Mesenchymal stem cell (in vitro differentiated cells and primary cell): ENCODE measurements around the gene ISLR2.
A peak's percentile ranks its signal among the peaks of the same experiment; 100 is the strongest.

Experiments used
- DNase-seq: peaks from one replicate; pipeline ENCODE4 v3.0.0-alpha.2; 2013
- H2AFZ ChIP-seq: one replicate; pipeline ENCODE4 v1.6.1; 2013; ENCODE audit warnings: low read depth, mild to moderate bottlenecking, control low read depth, inconsistent platforms, low read length, moderate library complexity
- H2AK5ac ChIP-seq: 2 replicates; pipeline ENCODE4 v1.6.1; 2013; ENCODE audit warnings: low read length, moderate library complexity, mild to moderate bottlenecking, inconsistent platforms; ENCODE audit not compliant: severe bottlenecking
- H2BK120ac ChIP-seq: one replicate; pipeline ENCODE4 v1.6.1; 2013; ENCODE audit warnings: low read depth, mild to moderate bottlenecking, inconsistent platforms, low read length, moderate library complexity
- H2BK12ac ChIP-seq, 2 experiments: one replicate each; pipeline ENCODE4 v1.6.1; 2013; ENCODE audit warnings: inconsistent platforms in 2 of 2, low read length in 2 of 2, mild to moderate bottlenecking in 2 of 2, moderate library complexity in 2 of 2, control low read depth in 1 of 2
- H2BK15ac ChIP-seq: one replicate; pipeline ENCODE4 v1.6.1; 2013; ENCODE audit warnings: mild to moderate bottlenecking, low read depth, inconsistent platforms; ENCODE audit not compliant: poor library complexity, severe bottlenecking
- H2BK5ac ChIP-seq: 2 replicates; pipeline ENCODE4 v1.6.1; 2013; ENCODE audit warnings: low read depth, mild to moderate bottlenecking, low read length, control low read depth, inconsistent platforms; ENCODE audit not compliant: poor library complexity, severe bottlenecking
- H3K14ac ChIP-seq, 2 experiments: one replicate each; pipeline ENCODE4 v1.6.1; 2013; ENCODE audit warnings: inconsistent platforms in 2 of 2, low read length in 2 of 2, control low read depth in 1 of 2, mild to moderate bottlenecking in 1 of 2, moderate library complexity in 1 of 2
- H3K18ac ChIP-seq, 2 experiments: one replicate each; pipeline ENCODE4 v1.6.1; 2013; ENCODE audit warnings: inconsistent platforms in 2 of 2, low read length in 2 of 2, control low read depth in 1 of 2, low read depth in 1 of 2, mild to moderate bottlenecking in 1 of 2
- H3K23ac ChIP-seq, 2 experiments: one replicate each; pipeline ENCODE4 v1.6.1; 2013; ENCODE audit warnings: inconsistent platforms in 2 of 2, low read length in 2 of 2, mild to moderate bottlenecking in 2 of 2, moderate library complexity in 2 of 2, control low read depth in 1 of 2
- H3K27ac ChIP-seq: 2 replicates; pipeline ENCODE4 v1.5.1; 2013; ENCODE audit warnings: mild to moderate bottlenecking, moderate library complexity, low read length, control low read depth, inconsistent platforms; ENCODE audit not compliant: poor library complexity, severe bottlenecking
- H3K27me3 ChIP-seq, 2 experiments: 2 replicates each; pipeline versions ENCODE4 v1.6.1 to v1.7.0; 2013; ENCODE audit warnings: low read length in 2 of 2, mild to moderate bottlenecking in 2 of 2, moderate library complexity in 2 of 2, control low read depth in 1 of 2, inconsistent platforms in 1 of 2; ENCODE audit not compliant: control insufficient read depth in 1 of 2, insufficient read depth in 1 of 2
- H3K36me3 ChIP-seq, 2 experiments: 2 replicates each; pipeline versions ENCODE4 v1.6.1 to v1.7.0; 2013; ENCODE audit warnings: low read length in 2 of 2, control low read depth in 1 of 2, inconsistent platforms in 1 of 2, low read depth in 1 of 2, mild to moderate bottlenecking in 1 of 2; ENCODE audit not compliant: insufficient read depth in 2 of 2, control insufficient read depth in 1 of 2
- H3K4ac ChIP-seq, 2 experiments: one replicate each; pipeline ENCODE4 v1.6.1; 2013; ENCODE audit warnings: inconsistent platforms in 2 of 2, low read length in 2 of 2, mild to moderate bottlenecking in 2 of 2, moderate library complexity in 2 of 2, control low read depth in 1 of 2, low read depth in 1 of 2
- H3K4me1 ChIP-seq: 2 replicates; pipeline ENCODE4 v1.6.1; 2013; ENCODE audit warnings: low read depth, low read length, control low read depth; ENCODE audit not compliant: control insufficient read depth, insufficient read depth
- H3K4me2 ChIP-seq: 2 replicates; pipeline ENCODE4 v1.6.1; 2013; ENCODE audit warnings: low read length, mild to moderate bottlenecking, inconsistent platforms; ENCODE audit not compliant: poor library complexity, severe bottlenecking
- H3K4me3 ChIP-seq, 2 experiments: 2 replicates each; pipeline versions ENCODE4 v1.5.1 to v1.7.0; 2013; ENCODE audit warnings: low read length in 2 of 2, mild to moderate bottlenecking in 2 of 2, control low read depth in 1 of 2, low read depth in 1 of 2; ENCODE audit not compliant: insufficient read depth in 1 of 2
- H3K79me1 ChIP-seq: replicated peaks from 2 replicates; pipeline ENCODE4 v1.6.1; 2013; ENCODE audit warnings: mild to moderate bottlenecking, control low read depth, low read length, inconsistent platforms; ENCODE audit not compliant: poor library complexity, severe bottlenecking
- H3K9ac ChIP-seq: 2 replicates; pipeline ENCODE4 v1.7.0; 2013; ENCODE audit warnings: mild to moderate bottlenecking, low read length, moderate library complexity
- H3K9me3 ChIP-seq: 2 replicates; pipeline ENCODE4 v1.7.0; 2013; ENCODE audit warnings: mild to moderate bottlenecking, low read length; ENCODE audit not compliant: control insufficient read depth
- H4K8ac ChIP-seq: one replicate; pipeline ENCODE4 v1.6.1; 2013; ENCODE audit warnings: inconsistent platforms, mild to moderate bottlenecking, low read length, moderate library complexity
- H4K91ac ChIP-seq: one replicate; pipeline ENCODE4 v1.6.1; 2013; ENCODE audit warnings: mild to moderate bottlenecking, low read length, inconsistent platforms
- WGBS: methylation state at CpG from one replicate; pipeline ENCODE4 v1.1.7; 2013; ENCODE audit warnings: mixed read lengths; 5-methylcytosine and 5-hydroxymethylcytosine counted together

ISLR2 gene

DNA sequence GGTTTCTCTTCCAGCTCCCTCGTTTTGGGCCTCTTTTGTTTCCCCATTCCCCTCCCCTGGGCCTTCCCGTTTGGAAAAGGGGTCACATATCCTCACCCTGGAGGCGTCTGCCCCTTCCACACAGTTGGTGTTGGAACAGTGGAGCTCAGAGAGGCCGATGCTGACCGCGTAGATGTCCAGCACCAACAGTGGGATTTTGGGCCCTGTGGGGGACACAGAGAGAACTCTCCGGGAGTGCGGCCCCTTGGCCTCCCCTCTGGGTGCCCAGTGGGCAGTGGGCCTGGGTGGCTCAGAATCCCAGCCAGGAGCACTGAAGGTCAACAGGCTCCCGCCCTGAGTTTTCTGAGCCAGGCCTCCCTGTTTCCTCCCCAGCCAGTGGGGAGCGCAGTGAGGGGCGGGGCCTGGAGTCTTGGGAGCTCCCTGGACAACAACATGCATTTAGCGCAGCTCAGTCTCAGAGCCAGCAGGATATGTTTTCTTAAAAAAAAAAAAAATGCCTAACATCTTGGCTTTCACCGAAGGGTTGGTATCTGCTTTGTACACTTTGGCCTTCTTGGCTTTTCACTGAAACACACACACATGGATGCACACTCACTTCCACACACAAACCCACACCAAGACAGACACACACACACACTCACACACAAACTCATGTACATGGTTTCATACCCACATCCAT lies 42.5 kb downstream of the ISLR2 start:
- Histone ChIP-seq H2AFZ (no peak overlapping the region), H3K14ac (no peak overlapping the region), H2BK15ac (no peak overlapping the region), H3K4ac (no peak overlapping the region), H3K27ac (no peak overlapping the region), H3K18ac (peak overlapping the region; percentile 14 to 24), H2AK5ac (peak overlapping the region; percentile 36), H4K91ac (no peak overlapping the region), H3K23ac (no peak overlapping the region), H3K9me3 (no peaks in the 10 kb centered on the region), H3K27me3 (peaks cover 4 to 7% of the 10 kb centered on the region in 2 experiments), H3K4me2 (no peak overlapping the region), H3K79me1 (no peaks in the 10 kb centered on the region), H2BK12ac (peak overlapping the region in 1 of 2 experiments; percentile 30), H2BK5ac (no peak overlapping the region), H3K9ac (peak overlapping the region; percentile 90), H3K36me3 (peaks cover 5 to 14% of the 10 kb centered on the region in 2 experiments), H3K4me1 (peaks cover 56% of the 10 kb centered on the region), H4K8ac (no peak overlapping the region), H3K4me3 (peak overlapping the region in 1 of 2 experiments; percentile 84), H2BK120ac (no peak overlapping the region)
- DNase-seq = peak; percentile 24
- 80% methylated on average over 13 of the region's 13 CpGs for WGBS

DNA sequence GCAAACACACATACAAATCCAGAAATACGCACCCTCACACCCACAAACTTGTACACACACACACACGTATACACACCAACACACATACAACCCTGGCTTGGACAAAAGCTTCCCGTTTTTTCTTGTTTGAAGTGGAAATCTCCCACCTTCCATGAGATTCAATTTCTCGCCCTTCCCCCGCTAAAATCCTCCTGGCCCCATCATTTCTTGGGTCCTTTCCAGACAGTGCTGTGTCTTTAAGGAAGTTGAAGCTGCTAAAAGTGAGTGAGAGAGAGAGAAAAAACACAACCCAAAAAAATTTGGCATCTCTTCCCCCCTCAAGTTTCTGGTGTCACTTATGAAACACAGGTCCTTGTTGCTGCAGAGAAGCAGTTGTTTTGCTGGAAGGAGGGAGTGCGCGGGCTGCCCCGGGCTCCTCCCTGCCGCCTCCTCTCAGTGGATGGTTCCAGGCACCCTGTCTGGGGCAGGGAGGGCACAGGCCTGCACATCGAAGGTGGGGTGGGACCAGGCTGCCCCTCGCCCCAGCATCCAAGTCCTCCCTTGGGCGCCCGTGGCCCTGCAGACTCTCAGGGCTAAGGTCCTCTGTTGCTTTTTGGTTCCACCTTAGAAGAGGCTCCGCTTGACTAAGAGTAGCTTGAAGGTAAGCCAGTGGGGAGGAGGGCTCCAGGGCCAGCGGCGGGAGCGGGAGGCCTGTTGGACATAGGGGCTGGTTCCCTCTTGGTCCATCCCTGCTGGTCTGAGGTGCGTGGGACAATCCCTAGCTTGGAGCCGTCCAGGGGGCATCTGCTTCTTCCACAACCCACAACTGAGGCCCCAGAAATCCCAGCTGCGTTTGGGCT lies 43.2 kb downstream of the ISLR2 start, which contains the start of gene ISLR:
ISLR (plus strand) TSS at position 331 of the 839 bp plus-strand sequence. CDS start 1,149 bp downstream, outside the sequence.
- Histone ChIP-seq H3K36me3 (peaks cover 5 to 14% of the 10 kb centered on the region in 2 experiments), H3K4ac (peak within 1 kb of the TSS in 1 of 2 experiments; percentile 81), H3K4me1 (peaks cover 63% of the 10 kb centered on the region), H3K9ac (peak within 1 kb of the TSS; percentile 90), H3K23ac (no peak within 1 kb of the TSS), H2AFZ (no peak within 1 kb of the TSS), H3K79me1 (no peaks in the 10 kb centered on the region), H2BK5ac (peak within 1 kb of the TSS; percentile 12), H2BK12ac (peak within 1 kb of the TSS in 1 of 2 experiments; percentile 59), H2BK15ac (peak within 1 kb of the TSS; percentile 19), H3K9me3 (no peaks in the 10 kb centered on the region), H2AK5ac (peak within 1 kb of the TSS; percentile 36), H3K18ac (peak within 1 kb of the TSS; percentile 34 to 67), H2BK120ac (no peak within 1 kb of the TSS), H3K14ac (peak within 1 kb of the TSS in 1 of 2 experiments; percentile 49), H3K27me3 (peaks cover 4 to 7% of the 10 kb centered on the region in 2 experiments), H3K27ac (peak within 1 kb of the TSS; percentile 34), H4K8ac (peak within 1 kb of the TSS; percentile 82), H3K4me3 (peak within 1 kb of the TSS in 1 of 2 experiments; percentile 84), H3K4me2 (no peak within 1 kb of the TSS), H4K91ac (peak within 1 kb of the TSS; percentile 62)
- WGBS = 52% methylated on average over 18 of the region's 20 CpGs
- DNase-seq = peak; percentile 24

DNA sequence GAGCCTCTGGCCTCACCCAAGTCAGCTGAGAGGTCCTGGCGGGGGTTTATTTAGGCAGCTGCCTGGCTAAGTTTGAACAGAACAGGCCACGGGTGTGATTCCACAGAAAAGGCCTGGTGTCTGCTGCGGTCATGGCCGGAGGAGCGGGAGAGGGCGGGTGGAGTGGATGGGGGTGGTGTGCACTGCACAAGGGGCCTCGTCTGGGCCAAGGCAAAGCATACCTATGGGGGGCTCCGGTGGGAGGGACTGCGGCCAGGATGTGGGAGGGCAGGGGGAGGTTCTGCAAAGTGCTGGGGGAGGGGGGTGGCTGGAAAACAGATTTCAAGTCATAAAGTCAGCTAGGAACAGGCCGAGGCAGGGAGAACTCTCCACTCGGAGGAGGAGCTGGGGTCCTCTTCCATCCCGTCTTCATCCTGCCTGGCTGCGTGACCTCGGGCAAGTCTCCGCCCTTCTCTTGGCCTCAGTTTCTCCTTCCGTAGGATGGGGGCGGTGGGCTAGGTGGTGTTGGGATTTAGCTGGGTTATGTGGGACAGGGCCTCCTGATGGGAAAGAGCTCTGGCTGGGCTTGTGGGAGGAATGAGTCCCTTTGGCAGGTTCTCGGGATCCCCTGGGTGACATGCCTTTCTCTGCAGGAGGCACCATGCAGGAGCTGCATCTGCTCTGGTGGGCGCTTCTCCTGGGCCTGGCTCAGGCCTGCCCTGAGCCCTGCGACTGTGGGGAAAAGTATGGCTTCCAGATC lies 44.0 kb downstream of the ISLR2 start:
- no peak overlapping the region for H2AFZ ChIP-seq
- H3K4me1 ChIP-seq = peaks cover 70% of the 10 kb centered on the region
- peak overlapping the region; percentile 29 for H2AK5ac ChIP-seq
- no peaks in the 10 kb centered on the region for H3K79me1 ChIP-seq
- H3K4ac ChIP-seq = peak overlapping the region in 1 of 2 experiments; percentile 81
- no peak overlapping the region for H2BK120ac ChIP-seq
- H3K23ac ChIP-seq = no peak overlapping the region
- peak overlapping the region in 1 of 2 experiments; percentile 22 for H3K14ac ChIP-seq
- H2BK12ac ChIP-seq = peak overlapping the region in 1 of 2 experiments; percentile 59
- WGBS = 51% methylated on average over 20 of the region's 20 CpGs
- peak overlapping the region in 1 of 2 experiments; percentile 67 for H3K18ac ChIP-seq
- H2BK15ac ChIP-seq = peak overlapping the region; percentile 19
- no peaks in the 10 kb centered on the region for H3K9me3 ChIP-seq
- peak; percentile 18 for DNase-seq
- H3K4me3 ChIP-seq = peak overlapping the region in 1 of 2 experiments; percentile 84
- H3K4me2 ChIP-seq = no peak overlapping the region
- peak overlapping the region; percentile 90 for H3K9ac ChIP-seq
- peak overlapping the region; percentile 34 for H3K27ac ChIP-seq
- H4K91ac ChIP-seq = peak overlapping the region; percentile 62
- H3K27me3 ChIP-seq = peaks cover 4 to 7% of the 10 kb centered on the region in 2 experiments
- peak overlapping the region; percentile 82 for H4K8ac ChIP-seq
- H2BK5ac ChIP-seq = peak overlapping the region; percentile 12
- H3K36me3 ChIP-seq = peaks cover 5 to 14% of the 10 kb centered on the region in 2 experiments
